ENCODE data around the gene SH3GL1.

Gene SH3GL1

DNA sequence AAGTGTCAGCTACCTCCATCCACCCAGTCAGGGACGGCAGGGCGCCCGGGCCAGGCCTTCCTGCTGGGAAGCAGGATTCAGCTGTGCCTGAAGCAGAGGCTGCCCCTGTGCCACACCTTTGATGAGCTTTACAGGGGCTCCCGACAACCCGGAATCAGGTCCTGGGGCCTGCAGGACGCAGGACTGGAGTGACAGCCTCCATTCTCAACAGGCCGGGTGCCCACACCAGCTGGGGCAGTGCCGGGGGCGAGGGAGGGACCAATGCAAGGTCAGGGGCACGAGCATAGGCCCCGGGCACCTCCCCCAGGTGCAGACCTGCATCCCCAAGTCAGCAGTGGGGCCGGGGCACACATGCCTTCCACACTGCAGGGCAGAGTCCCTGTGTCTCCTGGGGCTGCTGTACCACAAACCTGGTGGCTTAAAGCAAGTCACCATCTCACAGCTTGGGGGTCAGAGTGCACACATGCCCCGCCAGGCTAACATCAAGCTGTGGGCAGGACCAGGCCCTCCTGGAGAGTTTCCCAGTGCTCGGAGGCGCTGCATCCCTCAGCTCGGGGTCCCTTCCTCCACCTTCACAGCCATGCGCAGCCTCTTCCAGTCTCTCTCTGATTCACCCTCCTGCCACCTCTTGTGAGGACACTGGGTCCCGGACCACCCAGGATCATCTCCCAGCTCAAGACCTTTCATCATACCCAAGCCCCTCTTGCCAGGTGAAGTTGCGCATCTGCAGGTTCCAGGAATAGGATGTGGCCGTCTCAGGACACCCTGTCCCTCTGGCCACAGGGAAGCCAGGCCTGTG, 43.8 kb upstream of the SH3GL1 start:
- H2AFZ ChIP-seq (ENCODE audit: insufficient read depth, low read length, poor library complexity), result no peak overlapping the region
- H3K27ac ChIP-seq (ENCODE audit: low read depth, low read length), result no peak overlapping the region
- H2BK120ac ChIP-seq (ENCODE audit: insufficient read depth, low read length, poor library complexity), result no peak overlapping the region
- peaks cover 83 to 85% of the 10 kb centered on the region in 2 experiments for H3K36me3 ChIP-seq (ENCODE audit: control insufficient read depth in 1 of 2, insufficient read depth in 2 of 2, low read length in 2 of 2)
- H3K79me1 ChIP-seq (ENCODE audit: low read length), result no peaks in the 10 kb centered on the region
- no peaks in the 10 kb centered on the region for H3K79me2 ChIP-seq (ENCODE audit: control insufficient read depth, insufficient read depth, low read length, poor library complexity)
- H4K8ac ChIP-seq (ENCODE audit: low read depth, low read length), result no peak overlapping the region
- no peaks in the 10 kb centered on the region for H3K4me1 ChIP-seq (ENCODE audit: control insufficient read depth in 1 of 2, insufficient read depth in 2 of 2, low read length in 2 of 2)
- no peak overlapping the region for H2BK12ac ChIP-seq (ENCODE audit: low read length)
- no peak overlapping the region for H3K23ac ChIP-seq (ENCODE audit: low read length)
- no peak overlapping the region for H4K12ac ChIP-seq (ENCODE audit: low read depth, low read length)
- H3K9me3 ChIP-seq (ENCODE audit: insufficient read depth, low read depth, low read length), result peaks cover 3% of the 10 kb centered on the region
- H3K27me3 ChIP-seq (ENCODE audit: insufficient read depth, low read length), result no peaks in the 10 kb centered on the region
- no peak overlapping the region for H3K9ac ChIP-seq (ENCODE audit: low read length)
- H2AK5ac ChIP-seq (ENCODE audit: low read length), result no peak overlapping the region
- no peak overlapping the region for H2BK5ac ChIP-seq (ENCODE audit: low read depth, low read length, poor library complexity)
- no peak overlapping the region for H3K4ac ChIP-seq (ENCODE audit: low read depth, low read length)
- no peak overlapping the region for H4K91ac ChIP-seq (ENCODE audit: low read depth, low read length)
- no CpG with 5 or more reads among the region's 20 CpGs for WGBS (ENCODE audit: extremely low coverage, insufficient coverage, insufficient read length)
- no peak overlapping the region for H3K18ac ChIP-seq (ENCODE audit: low read length)
- DNase-seq, result no peak
- no peak overlapping the region for H3K14ac ChIP-seq (ENCODE audit: low read length)
- H3K4me3 ChIP-seq (ENCODE audit: low read depth, low read length), result no peak overlapping the region
- no peak overlapping the region for H3K4me2 ChIP-seq (ENCODE audit: low read length)

DNA sequence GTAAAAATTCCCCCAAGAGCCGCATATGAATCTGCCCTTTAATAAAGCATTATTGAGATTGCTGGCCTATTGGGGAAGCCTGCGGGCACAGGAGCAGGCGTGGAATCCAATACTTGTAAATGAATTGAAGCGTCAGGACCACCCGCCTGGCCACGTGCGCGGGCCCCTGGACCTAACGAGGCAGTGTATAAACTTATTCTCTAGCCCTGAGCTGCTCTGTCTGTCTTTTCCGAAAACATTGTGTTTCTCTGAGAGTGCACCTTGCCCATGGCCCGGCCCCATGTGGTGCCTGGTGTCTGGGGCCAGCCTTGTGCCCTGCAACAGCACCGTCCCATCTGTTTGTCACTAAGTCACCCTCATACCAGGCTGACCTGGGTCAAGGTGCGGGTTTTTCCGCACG, 42.8 kb upstream of the SH3GL1 start:
- Histone ChIP-seq H4K8ac (ENCODE audit: low read depth, low read length) (no peak overlapping the region), H3K36me3 (ENCODE audit: control insufficient read depth in 1 of 2, insufficient read depth in 2 of 2, low read length in 2 of 2) (peaks cover 78% of the 10 kb centered on the region in 2 experiments), H2BK5ac (ENCODE audit: low read depth, low read length, poor library complexity) (no peak overlapping the region), H3K9ac (ENCODE audit: low read length) (no peak overlapping the region), H3K79me2 (ENCODE audit: control insufficient read depth, insufficient read depth, low read length, poor library complexity) (no peaks in the 10 kb centered on the region), H2BK12ac (ENCODE audit: low read length) (no peak overlapping the region), H3K4me3 (ENCODE audit: low read depth, low read length) (no peak overlapping the region), H3K4ac (ENCODE audit: low read depth, low read length) (no peak overlapping the region), H2AFZ (ENCODE audit: insufficient read depth, low read length, poor library complexity) (no peak overlapping the region), H3K14ac (ENCODE audit: low read length) (no peak overlapping the region), H2AK5ac (ENCODE audit: low read length) (no peak overlapping the region), H3K4me1 (ENCODE audit: control insufficient read depth in 1 of 2, insufficient read depth in 2 of 2, low read length in 2 of 2) (no peaks in the 10 kb centered on the region), H3K18ac (ENCODE audit: low read length) (no peak overlapping the region), H3K4me2 (ENCODE audit: low read length) (no peak overlapping the region), H4K12ac (ENCODE audit: low read depth, low read length) (no peak overlapping the region), H3K79me1 (ENCODE audit: low read length) (no peaks in the 10 kb centered on the region), H4K91ac (ENCODE audit: low read depth, low read length) (no peak overlapping the region), H2BK120ac (ENCODE audit: insufficient read depth, low read length, poor library complexity) (no peak overlapping the region), H3K27ac (ENCODE audit: low read depth, low read length) (no peak overlapping the region), H3K9me3 (ENCODE audit: insufficient read depth, low read depth, low read length) (peaks cover 3% of the 10 kb centered on the region), H3K27me3 (ENCODE audit: insufficient read depth, low read length) (no peaks in the 10 kb centered on the region), H3K23ac (ENCODE audit: low read length) (no peak overlapping the region)
- DNase-seq, result no peak
- WGBS (ENCODE audit: extremely low coverage, insufficient coverage, insufficient read length), result no CpG with 5 or more reads among the region's 15 CpGs

DNA sequence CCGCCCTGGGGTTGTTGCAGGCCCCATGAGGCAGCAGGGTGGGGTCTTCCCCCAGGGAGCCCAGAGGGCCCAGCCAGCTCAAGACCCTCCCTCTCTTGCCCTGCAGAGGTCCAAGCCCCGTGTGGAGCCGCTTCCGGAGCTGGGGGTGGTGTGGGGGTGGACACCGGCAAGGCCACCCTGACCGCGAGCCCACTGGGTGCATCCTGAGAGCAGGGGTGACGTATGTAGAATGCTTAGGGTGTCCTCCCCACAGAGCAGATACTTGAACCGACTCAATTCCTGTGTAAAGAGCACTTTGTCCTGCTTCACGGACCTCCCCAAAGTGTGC, 42.4 kb upstream of the SH3GL1 start:
- H3K18ac ChIP-seq (ENCODE audit: low read length), result no peak overlapping the region
- DNase-seq, result no peak
- H4K8ac ChIP-seq (ENCODE audit: low read depth, low read length), result no peak overlapping the region
- no peaks in the 10 kb centered on the region for H3K4me1 ChIP-seq (ENCODE audit: control insufficient read depth in 1 of 2, insufficient read depth in 2 of 2, low read length in 2 of 2)
- no peak overlapping the region for H4K91ac ChIP-seq (ENCODE audit: low read depth, low read length)
- no peak overlapping the region for H3K23ac ChIP-seq (ENCODE audit: low read length)
- no peaks in the 10 kb centered on the region for H3K27me3 ChIP-seq (ENCODE audit: insufficient read depth, low read length)
- no peaks in the 10 kb centered on the region for H3K79me2 ChIP-seq (ENCODE audit: control insufficient read depth, insufficient read depth, low read length, poor library complexity)
- no peak overlapping the region for H2BK12ac ChIP-seq (ENCODE audit: low read length)
- H3K79me1 ChIP-seq (ENCODE audit: low read length), result no peaks in the 10 kb centered on the region
- no peak overlapping the region for H3K27ac ChIP-seq (ENCODE audit: low read depth, low read length)
- no peak overlapping the region for H2AFZ ChIP-seq (ENCODE audit: insufficient read depth, low read length, poor library complexity)
- no peak overlapping the region for H3K14ac ChIP-seq (ENCODE audit: low read length)
- no peak overlapping the region for H2BK120ac ChIP-seq (ENCODE audit: insufficient read depth, low read length, poor library complexity)
- H4K12ac ChIP-seq (ENCODE audit: low read depth, low read length), result no peak overlapping the region
- no peak overlapping the region for H2AK5ac ChIP-seq (ENCODE audit: low read length)
- H3K9me3 ChIP-seq (ENCODE audit: insufficient read depth, low read depth, low read length), result peaks cover 3% of the 10 kb centered on the region
- H3K4ac ChIP-seq (ENCODE audit: low read depth, low read length), result no peak overlapping the region
- H2BK5ac ChIP-seq (ENCODE audit: low read depth, low read length, poor library complexity), result no peak overlapping the region
- H3K36me3 ChIP-seq (ENCODE audit: control insufficient read depth in 1 of 2, insufficient read depth in 2 of 2, low read length in 2 of 2), result peaks cover 74% of the 10 kb centered on the region in 2 experiments
- H3K9ac ChIP-seq (ENCODE audit: low read length), result no peak overlapping the region
- no CpG with 5 or more reads among the region's 10 CpGs for WGBS (ENCODE audit: extremely low coverage, insufficient coverage, insufficient read length)
- H3K4me3 ChIP-seq (ENCODE audit: low read depth, low read length), result no peak overlapping the region
- no peak overlapping the region for H3K4me2 ChIP-seq (ENCODE audit: low read length)

DNA sequence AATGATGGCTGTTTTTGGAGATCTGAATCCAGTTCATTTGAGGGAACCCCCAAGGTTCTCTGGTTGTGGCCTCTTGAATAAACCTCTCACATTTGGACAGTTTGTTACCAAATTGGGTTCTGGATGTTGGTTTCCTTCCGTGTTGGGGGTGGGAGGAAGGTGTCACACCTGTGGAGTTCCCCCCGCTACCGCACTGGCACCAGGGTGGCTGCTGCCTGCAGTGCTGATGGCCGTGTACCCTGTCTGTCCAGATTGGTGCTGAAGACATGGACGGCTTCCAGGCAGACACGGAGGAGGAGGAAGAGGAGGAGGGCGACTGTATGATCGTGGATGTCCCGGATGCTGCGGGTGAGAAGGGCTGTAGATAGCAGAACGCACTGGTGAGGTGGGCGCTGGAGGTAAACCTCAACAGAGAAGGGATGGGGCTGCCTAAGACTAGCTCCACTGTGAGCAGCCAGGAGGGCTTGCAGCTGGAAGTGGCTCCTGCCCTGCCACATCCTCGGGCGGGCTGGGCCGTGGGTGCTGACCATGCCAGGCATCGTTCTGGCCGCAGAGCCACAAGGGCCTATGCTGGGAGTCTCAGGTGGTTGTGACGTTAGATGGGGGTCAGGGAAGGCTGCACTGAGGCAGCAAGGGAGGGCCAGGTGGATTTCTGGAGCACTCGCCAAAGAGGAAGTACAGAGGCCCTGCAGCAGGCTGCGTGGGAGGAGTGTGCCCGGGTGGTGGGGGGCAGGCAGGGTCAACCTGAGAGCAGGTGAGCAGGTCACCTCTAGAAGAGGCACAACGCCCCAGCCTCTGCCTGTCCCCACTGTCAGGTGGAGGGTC, 41.9 kb upstream of the SH3GL1 start:
- H3K18ac ChIP-seq (ENCODE audit: low read length), result no peak overlapping the region
- H3K79me1 ChIP-seq (ENCODE audit: low read length), result no peaks in the 10 kb centered on the region
- no CpG with 5 or more reads among the region's 22 CpGs for WGBS (ENCODE audit: extremely low coverage, insufficient coverage, insufficient read length)

More for the DNA sequence above, 41.9 kb upstream of the SH3GL1 start:
- no peak overlapping the region for H3K23ac ChIP-seq (ENCODE audit: low read length)
- no peak overlapping the region for H4K91ac ChIP-seq (ENCODE audit: low read depth, low read length)
- H2AK5ac ChIP-seq (ENCODE audit: low read length), result no peak overlapping the region
- no peak overlapping the region for H3K27ac ChIP-seq (ENCODE audit: low read depth, low read length)
- H3K27me3 ChIP-seq (ENCODE audit: insufficient read depth, low read length), result no peaks in the 10 kb centered on the region
- DNase-seq, result no peak
- no peak overlapping the region for H4K12ac ChIP-seq (ENCODE audit: low read depth, low read length)
- no peaks in the 10 kb centered on the region for H3K79me2 ChIP-seq (ENCODE audit: control insufficient read depth, insufficient read depth, low read length, poor library complexity)
- H3K36me3 ChIP-seq (ENCODE audit: control insufficient read depth in 1 of 2, insufficient read depth in 2 of 2, low read length in 2 of 2), result peaks cover 70% of the 10 kb centered on the region in 2 experiments
- H2BK120ac ChIP-seq (ENCODE audit: insufficient read depth, low read length, poor library complexity), result no peak overlapping the region
- no peak overlapping the region for H2BK12ac ChIP-seq (ENCODE audit: low read length)
- H3K4ac ChIP-seq (ENCODE audit: low read depth, low read length), result no peak overlapping the region
- H3K4me1 ChIP-seq (ENCODE audit: control insufficient read depth in 1 of 2, insufficient read depth in 2 of 2, low read length in 2 of 2), result no peaks in the 10 kb centered on the region
- H3K9me3 ChIP-seq (ENCODE audit: insufficient read depth, low read depth, low read length), result peaks cover 3% of the 10 kb centered on the region
- no peak overlapping the region for H3K4me3 ChIP-seq (ENCODE audit: low read depth, low read length)
- no peak overlapping the region for H3K14ac ChIP-seq (ENCODE audit: low read length)
- no peak overlapping the region for H2BK5ac ChIP-seq (ENCODE audit: low read depth, low read length, poor library complexity)
- H3K4me2 ChIP-seq (ENCODE audit: low read length), result no peak overlapping the region
- H4K8ac ChIP-seq (ENCODE audit: low read depth, low read length), result no peak overlapping the region
- H3K9ac ChIP-seq (ENCODE audit: low read length), result no peak overlapping the region
- H2AFZ ChIP-seq (ENCODE audit: insufficient read depth, low read length, poor library complexity), result no peak overlapping the region
